Body of pancreas (tissue), 4 donors: Measurements from ENCODE around the gene USP36. TPM values are rescaled to one million over a fixed set of nuclear protein-coding genes. Genes with fewer than 3 reads are reported as not detected.
A peak's percentile ranks its signal among the peaks of the same experiment; 100 is the strongest.

ENCODE experiments used
- ATAC-seq: fragments of 150-250 bp; one replicate; pipeline ENCODE4 v1.9.1; 2016
- DNase-seq, 4 donors: peaks; one replicate each; pipeline ENCODE4 v3.0.0-alpha.2; 2019
- H3K27ac ChIP-seq, 4 donors: fragments of 200-600 bp; sonication (generic); 1 replicate in 3 of 4; 2 replicates in 1 of 4; pipeline versions ENCODE4 v1.5.1 to v1.6.1; 2016 to 2019; ENCODE audit warnings: mild to moderate bottlenecking in 1 of 4, mixed read lengths in 1 of 4, moderate library complexity in 1 of 4
- H3K27me3 ChIP-seq, 2 donors: fragments of 200-600 bp; sonication (generic); one replicate each; pipeline ENCODE4 v1.6.0; 2016; ENCODE audit warnings: mild to moderate bottlenecking in 1 of 2
- H3K36me3 ChIP-seq, 2 donors: fragments of 200-600 bp; sonication (generic); replicated peaks in 1 of 2; 2 replicates each; pipeline ENCODE4 v1.5.1; 2016; ENCODE audit warnings: low read depth in 2 of 2; ENCODE audit not compliant: insufficient read depth in 1 of 2
- H3K4me1 ChIP-seq: fragments of 200-600 bp; sonication (generic); one replicate; pipeline ENCODE4 v1.6.0; 2016
- H3K4me3 ChIP-seq, 2 donors: fragments of 200-600 bp; sonication (generic); 1 replicate in 1 of 2; 2 replicates in 1 of 2; pipeline ENCODE4 v1.5.1; 2016 to 2019
- H3K9me3 ChIP-seq, 3 donors: fragments of 200-600 bp; sonication (generic); 1 replicate in 2 of 3; 2 replicates in 1 of 3; pipeline ENCODE4 v1.5.1; 2016
- CTCF ChIP-seq, 7 experiments: fragments of 450-650 bp in 4 of 7; fragments of 200-600 bp in 3 of 7; sonication (generic) in 3 of 7; IDR thresholded peaks; one replicate each; pipeline ENCODE4 v1.5.1; 2016 to 2019; ENCODE audit warnings: antibody characterized with exemption in 7 of 7
- POLR2A ChIP-seq, 3 donors: fragments of 450-650 bp; IDR thresholded peaks; one replicate each; pipeline ENCODE4 v1.6.1; 2016; ENCODE audit warnings: antibody characterized with exemption in 3 of 3, mild to moderate bottlenecking in 2 of 3
- WGBS, 2 donors: methylation state at CpG; one replicate each; pipeline ENCODE4 v1.1.5; 2017; 5-methylcytosine and 5-hydroxymethylcytosine counted together
- intact Hi-C: fragments of 100-400 bp; cut with DNase I; formaldehyde crosslinking; loops from one replicate; pipeline ENCODE4 v1.15.1; 2023
- total RNA-seq, 2 donors: library from RNA; depleted of rRNA; stranded (reverse); fragments of >200 nt; gene quantifications; one replicate each; pipeline ENCODE4 v1.1.0, GENCODE V29; 2016

Gene USP36
- total RNA-seq, 2 donors from 2014 or later = 28.5 to 55.4 TPM

GRCh38 chr17:78791840-78792709 lies 48.5 kb downstream of the USP36 start:
- Histone ChIP-seq H3K4me3 (no peak overlapping the region), H3K9me3 (no peaks in the 10 kb centered on the region), H3K4me1 (peaks cover 30% of the 10 kb centered on the region), H3K36me3 (peaks cover 0 to 7% of the 10 kb centered on the region in 2 donors), H3K27ac (peak overlapping the region in 2 of 4 donors; percentile 14 to 16), H3K27me3 (no peaks in the 10 kb centered on the region)
- DNase-seq (no peak), ATAC-seq (no peak)
- no peak for TF ChIP-seq CTCF (IDR thresholded peaks at IDR 0.05)
- no peak for TF ChIP-seq POLR2A (IDR thresholded peaks at IDR 0.05)
- WGBS, 2 donors = 88 to 92% methylated on average over 11 of the region's 11 CpGs
- intact Hi-C loops = no loop called here

GRCh38 chr17:78790552-78790951 lies 50.1 kb downstream of the USP36 start:
- H3K36me3 ChIP-seq = no peaks in the 10 kb centered on the region
- ATAC-seq (no peak), DNase-seq (no peak)
- WGBS, 2 donors = 93 to 98% methylated on average over 4 of the region's 4 CpGs
- TF ChIP-seq CTCF (IDR thresholded peaks at IDR 0.05) = no peak
- no peak overlapping the region for H3K4me3 ChIP-seq
- H3K27me3 ChIP-seq = no peaks in the 10 kb centered on the region
- H3K27ac ChIP-seq = peak overlapping the region; percentile 25 to 88 (median 78)
- H3K4me1 ChIP-seq = peaks cover 30% of the 10 kb centered on the region
- intact Hi-C loops = no loop called here
- H3K9me3 ChIP-seq = no peaks in the 10 kb centered on the region

- peak; percentile 82 to 89 (median 86) for DNase-seq
- H3K4me1 ChIP-seq = peaks cover 30% of the 10 kb centered on the region
- H3K27ac ChIP-seq = peak overlapping the region; percentile 76 to 88 (median 84)
- WGBS, 2 donors = 12 to 22% methylated on average over 14 of the region's 14 CpGs
- intact Hi-C loops = loop anchor here (5.0 kb wide), 1 partner anchor 47 kb away; no protein-coding TSS in a partner anchor
- no peaks in the 10 kb centered on the region for H3K27me3 ChIP-seq
- no peaks in the 10 kb centered on the region for H3K9me3 ChIP-seq
- no peak overlapping the region for H3K4me3 ChIP-seq
- H3K36me3 ChIP-seq = no peaks in the 10 kb centered on the region
- TF ChIP-seq POLR2A (IDR thresholded peaks at IDR 0.05) (peak in 2 of 3 donors; percentile 20 to 27), CTCF (IDR thresholded peaks at IDR 0.05) (no peak)
- ATAC-seq = peak; percentile 95
These were observed 50.9 kb downstream of the USP36 start for GRCh38 chr17:78789663-78790181.

- Histone ChIP-seq H3K4me3 (no peak overlapping the region), H3K27me3 (no peaks in the 10 kb centered on the region), H3K36me3 (no peaks in the 10 kb centered on the region), H3K9me3 (no peaks in the 10 kb centered on the region), H3K27ac (peak overlapping the region; percentile 76 to 88 (median 84)), H3K4me1 (peaks cover 30% of the 10 kb centered on the region)
- DNase-seq = peak; percentile 36 to 43 (median 40)
- intact Hi-C loops = loop anchor here (5.0 kb wide), 1 partner anchor 47 kb away; no protein-coding TSS in a partner anchor
- 40 to 41% methylated on average over 5 of the region's 5 CpGs for WGBS, 2 donors
- TF ChIP-seq POLR2A (IDR thresholded peaks at IDR 0.05) = no peak
- TF ChIP-seq CTCF (IDR thresholded peaks at IDR 0.05) = no peak
- ATAC-seq = peak; percentile 36
These were observed 51.4 kb downstream of the USP36 start for GRCh38 chr17:78789149-78789662.
